ENCODE data around the gene WDR89. TPM values are rescaled to one million over a fixed set of nuclear protein-coding genes. Genes with fewer than 3 reads are reported as not detected.

Gene WDR89
- total RNA-seq, 1 experiment from 2014 or later, result 19.7 TPM

GRCh38 chr14:63652406-63652805 is 10.7 kb upstream of the WDR89 start:
- CTCF ChIA-PET, result no interaction called here
- DNase-seq, result no peak
- Mint-ChIP-seq H3K27ac (ENCODE audit: unreplicated experiment) (no peak overlapping the region), H3K27me3 (ENCODE audit: unreplicated experiment) (no peaks in the 10 kb centered on the region), H3K4me1 (ENCODE audit: low read depth, unreplicated experiment) (peaks cover 6% of the 10 kb centered on the region), H3K9me3 (ENCODE audit: low read depth, unreplicated experiment) (no peaks in the 10 kb centered on the region), H3K36me3 (ENCODE audit: insufficient read depth, unreplicated experiment) (no peaks in the 10 kb centered on the region), H3K4me3 (ENCODE audit: low read depth, unreplicated experiment) (no peak overlapping the region)
- intact Hi-C loops (cut with micrococcal nuclease; ENCODE audit: unreplicated experiment), result no loop called here
- BruUV-seq (replicated peaks), result no TSS peak
- no peak for TF ChIP-seq CTCF (IDR thresholded peaks at IDR 0.05; ENCODE audit: unreplicated experiment)

- no peak for TF ChIP-seq CTCF (IDR thresholded peaks at IDR 0.05; ENCODE audit: unreplicated experiment)
- Mint-ChIP-seq H3K9me3 (ENCODE audit: low read depth, unreplicated experiment) (no peaks in the 10 kb centered on the region), H3K27me3 (ENCODE audit: unreplicated experiment) (no peaks in the 10 kb centered on the region), H3K27ac (ENCODE audit: unreplicated experiment) (no peak overlapping the region), H3K36me3 (ENCODE audit: insufficient read depth, unreplicated experiment) (no peaks in the 10 kb centered on the region), H3K4me3 (ENCODE audit: low read depth, unreplicated experiment) (no peak overlapping the region), H3K4me1 (ENCODE audit: low read depth, unreplicated experiment) (peaks cover 6% of the 10 kb centered on the region)
- intact Hi-C loops (cut with micrococcal nuclease; ENCODE audit: unreplicated experiment), result no loop called here
- CTCF ChIA-PET, result no interaction called here
- no TSS peak for BruUV-seq (replicated peaks)
- no peak for DNase-seq
Observed at GRCh38 chr14:63650256-63650952, 8.7 kb upstream of the WDR89 start.

GRCh38 chr14:63647696-63648410 is 6.2 kb upstream of the WDR89 start:
- intact Hi-C loops (cut with micrococcal nuclease; ENCODE audit: unreplicated experiment), result no loop called here
- Mint-ChIP-seq H3K36me3 (ENCODE audit: insufficient read depth, unreplicated experiment) (no peaks in the 10 kb centered on the region), H3K4me1 (ENCODE audit: low read depth, unreplicated experiment) (peaks cover 6% of the 10 kb centered on the region), H3K27ac (ENCODE audit: unreplicated experiment) (no peak overlapping the region), H3K9me3 (ENCODE audit: low read depth, unreplicated experiment) (no peaks in the 10 kb centered on the region), H3K27me3 (ENCODE audit: unreplicated experiment) (no peaks in the 10 kb centered on the region), H3K4me3 (ENCODE audit: low read depth, unreplicated experiment) (no peak overlapping the region)
- no peak for DNase-seq
- CTCF ChIA-PET, result interaction anchor here (0.6 kb wide), 1 partner anchor 227 kb away, joined by 3 read pairs; no protein-coding TSS in a partner anchor
- no TSS peak for BruUV-seq (replicated peaks)
- TF ChIP-seq CTCF (IDR thresholded peaks at IDR 0.05; ENCODE audit: unreplicated experiment), result no peak

- no peaks in the 10 kb centered on the region for H3K27me3 Mint-ChIP-seq (ENCODE audit: unreplicated experiment)
- CTCF ChIA-PET, result no interaction called here
- no peak for TF ChIP-seq CTCF (IDR thresholded peaks at IDR 0.05; ENCODE audit: unreplicated experiment)
- no TSS peak for BruUV-seq (replicated peaks)
- peaks cover 18% of the 10 kb centered on the region for H3K36me3 Mint-ChIP-seq (ENCODE audit: insufficient read depth, unreplicated experiment)
- H3K27ac Mint-ChIP-seq (ENCODE audit: unreplicated experiment), result no peak overlapping the region
- no peaks in the 10 kb centered on the region for H3K9me3 Mint-ChIP-seq (ENCODE audit: low read depth, unreplicated experiment)
- H3K4me1 Mint-ChIP-seq (ENCODE audit: low read depth, unreplicated experiment), result peaks cover 6% of the 10 kb centered on the region
- intact Hi-C loops (cut with micrococcal nuclease; ENCODE audit: unreplicated experiment), result no loop called here
- DNase-seq, result no peak
- H3K4me3 Mint-ChIP-seq (ENCODE audit: low read depth, unreplicated experiment), result no peak overlapping the region
Observed at GRCh38 chr14:63644741-63645140, 3.1 kb upstream of the WDR89 start.
